ENCODE data around the gene SPOCD1. TPM values are rescaled to one million over a fixed set of nuclear protein-coding genes. Genes with fewer than 3 reads are reported as not detected.

Gene SPOCD1
- total RNA-seq, 4 donors from 2014 or later, result 0.42 to 14.1 (median 0.66) TPM; not detected in 1

- Histone ChIP-seq H3K4me1 (no peaks in the 10 kb centered on the region), H3K9me3 (no peaks in the 10 kb centered on the region), H3K27ac (no peak overlapping the region), H3K4me3 (no peak overlapping the region), H3K27me3 (no peaks in the 10 kb centered on the region), H3K36me3 (no peaks in the 10 kb centered on the region)
- TF ChIP-seq POLR2A (IDR thresholded peaks at IDR 0.05) (no peak), CTCF (IDR thresholded peaks at IDR 0.05) (no peak), EP300 (IDR thresholded peaks at IDR 0.05) (no peak)
- DNase-seq (ENCODE audit: low spot score in 2 of 2), result no peak
- WGBS, 2 donors, result 65 to 80% methylated on average over 11 of the region's 11 CpGs
These were observed 32.6 kb upstream of the SPOCD1 start for GRCh38 chr1:31848381-31848897.

DNA sequence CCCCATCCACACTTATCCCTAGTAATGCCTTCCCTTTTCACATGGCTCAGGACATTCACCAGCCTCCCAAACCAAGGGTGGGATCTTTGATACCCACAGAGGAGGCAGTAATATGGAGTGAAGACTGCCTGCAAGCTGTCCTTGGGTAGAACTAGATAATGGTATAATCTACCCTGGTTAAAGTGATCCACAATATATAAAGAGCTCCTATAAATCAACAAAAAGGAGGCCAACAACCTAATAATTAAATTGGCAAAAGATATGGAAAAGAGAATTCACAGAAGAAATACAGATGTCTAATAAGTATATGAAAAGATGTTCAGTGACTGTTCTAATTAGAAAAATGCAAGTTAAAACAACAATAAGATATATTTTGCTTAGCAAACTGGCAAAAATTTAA, 30.7 kb upstream of the SPOCD1 start:
- Histone ChIP-seq H3K9me3 (no peaks in the 10 kb centered on the region), H3K27me3 (no peaks in the 10 kb centered on the region), H3K27ac (no peak overlapping the region), H3K4me3 (no peak overlapping the region), H3K4me1 (no peaks in the 10 kb centered on the region), H3K36me3 (no peaks in the 10 kb centered on the region)
- no peak for DNase-seq (ENCODE audit: low spot score in 2 of 2)
- TF ChIP-seq POLR2A (IDR thresholded peaks at IDR 0.05) (no peak), CTCF (IDR thresholded peaks at IDR 0.05) (no peak), EP300 (IDR thresholded peaks at IDR 0.05) (no peak)

DNA sequence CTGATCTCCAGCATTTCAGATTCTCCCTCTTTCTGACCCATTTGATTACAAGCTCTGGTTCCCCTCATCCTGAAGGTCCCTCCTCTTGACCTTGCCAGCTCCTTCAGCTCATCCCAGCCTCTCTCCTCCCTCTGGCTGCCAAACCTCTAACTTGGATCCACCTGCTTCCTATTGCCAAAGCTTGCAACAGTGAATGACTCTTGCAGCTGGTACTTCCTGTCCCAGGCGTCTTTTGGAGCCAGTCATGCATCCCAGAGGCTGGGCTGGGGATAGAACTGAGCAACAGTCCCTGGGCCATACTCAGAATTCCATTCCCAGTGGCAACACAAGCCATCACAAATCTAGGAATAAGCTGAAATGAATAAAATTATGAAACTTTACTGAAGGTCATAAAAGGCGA, 27.7 kb upstream of the SPOCD1 start:
- Histone ChIP-seq H3K4me1 (no peaks in the 10 kb centered on the region), H3K27me3 (no peaks in the 10 kb centered on the region), H3K27ac (no peak overlapping the region), H3K36me3 (no peaks in the 10 kb centered on the region), H3K4me3 (no peak overlapping the region), H3K9me3 (no peaks in the 10 kb centered on the region)
- DNase-seq (ENCODE audit: low spot score in 2 of 2), result no peak
- no peak for TF ChIP-seq POLR2A (IDR thresholded peaks at IDR 0.05)
- no peak for TF ChIP-seq EP300 (IDR thresholded peaks at IDR 0.05)
- TF ChIP-seq CTCF (IDR thresholded peaks at IDR 0.05), result no peak
- WGBS, 2 donors, result 54 to 60% methylated on average over 2 of the region's 2 CpGs

GRCh38 chr1:31839662-31840343, 24.0 kb upstream of the SPOCD1 start:
- H3K36me3 ChIP-seq, result no peaks in the 10 kb centered on the region
- no peak overlapping the region for H3K27ac ChIP-seq
- DNase-seq (ENCODE audit: low spot score in 2 of 2), result no peak
- H3K4me1 ChIP-seq, result no peaks in the 10 kb centered on the region
- 57 to 66% methylated on average over 6 of the region's 6 CpGs for WGBS, 2 donors
- no peak for TF ChIP-seq EP300 (IDR thresholded peaks at IDR 0.05)
- TF ChIP-seq POLR2A (IDR thresholded peaks at IDR 0.05), result no peak
- H3K27me3 ChIP-seq, result no peaks in the 10 kb centered on the region
- H3K4me3 ChIP-seq, result no peak overlapping the region
- no peaks in the 10 kb centered on the region for H3K9me3 ChIP-seq

DNA sequence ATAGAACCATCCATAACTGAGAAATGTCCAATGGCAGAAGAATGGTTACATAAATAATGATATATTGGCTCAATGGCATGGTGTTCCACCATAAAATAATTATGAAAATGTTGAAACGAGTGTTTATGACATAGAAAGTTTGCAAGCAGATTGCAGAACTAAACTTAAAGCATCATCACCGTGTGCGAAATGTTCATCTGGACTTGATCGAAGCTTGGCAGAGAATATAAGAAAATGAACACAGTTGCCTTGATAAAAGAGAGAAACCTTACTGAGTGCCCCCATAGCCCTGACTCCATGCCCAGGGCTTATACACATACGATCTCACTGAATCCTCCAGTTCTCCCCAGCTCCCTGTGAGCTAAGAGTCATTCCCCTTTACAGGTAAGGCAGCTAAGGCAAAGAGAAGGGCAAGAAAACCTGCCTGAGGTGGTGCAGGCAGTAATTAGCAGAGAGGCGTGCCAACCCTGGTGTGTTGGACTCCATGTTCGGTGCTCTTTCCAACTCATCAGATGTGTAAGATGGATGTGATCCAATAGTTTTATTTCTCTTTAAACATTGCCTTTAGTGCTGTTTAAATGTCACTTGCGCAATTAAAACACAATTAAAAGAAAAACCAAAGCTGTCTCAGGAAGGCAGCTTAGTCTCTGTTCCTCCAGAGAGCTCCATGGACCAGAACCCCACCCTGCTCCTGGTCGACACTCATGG, 21.8 kb upstream of the SPOCD1 start:
- no peak overlapping the region for H3K4me3 ChIP-seq
- H3K36me3 ChIP-seq, result no peaks in the 10 kb centered on the region
- no peaks in the 10 kb centered on the region for H3K9me3 ChIP-seq
- WGBS, 2 donors, result 88 to 89% methylated on average over 9 of the region's 9 CpGs
- TF ChIP-seq EP300 (IDR thresholded peaks at IDR 0.05), result no peak
- no peak for TF ChIP-seq CTCF (IDR thresholded peaks at IDR 0.05)
- no peak for TF ChIP-seq POLR2A (IDR thresholded peaks at IDR 0.05)
- no peak overlapping the region for H3K27ac ChIP-seq
- H3K27me3 ChIP-seq, result no peaks in the 10 kb centered on the region
- no peaks in the 10 kb centered on the region for H3K4me1 ChIP-seq
- no peak for DNase-seq (ENCODE audit: low spot score in 2 of 2)

Data from tibial nerve (tissue), 4 donors.